Mesodermal cell (in vitro differentiated cells): ENCODE measurements around the gene NCAPD3.
"Not testable (repeated sequence)": the region's sequence is repeated elsewhere in the genome, so short reads cannot be mapped to it uniquely, and the experiment has no call there.

Experiments used
- H3K27ac ChIP-seq: 2 replicates; pipeline ENCODE4 v1.7.0; 2013; ENCODE audit warnings: mild to moderate bottlenecking, low read depth, low read length, moderate library complexity; ENCODE audit not compliant: severe bottlenecking
- H3K36me3 ChIP-seq: 2 replicates; pipeline ENCODE4 v1.7.1; 2013; ENCODE audit warnings: mild to moderate bottlenecking, low read length, moderate library complexity; ENCODE audit not compliant: control insufficient read depth, insufficient read depth
- H3K4me1 ChIP-seq: one replicate; pipeline ENCODE4 v1.7.1; 2013; ENCODE audit warnings: mild to moderate bottlenecking, low read length; ENCODE audit not compliant: insufficient read depth, control insufficient read depth, poor library complexity, severe bottlenecking
- H3K4me3 ChIP-seq: 2 replicates; pipeline ENCODE4 v1.7.0; 2013; ENCODE audit warnings: low read length, control low read depth, mild to moderate bottlenecking; ENCODE audit not compliant: insufficient read depth, poor library complexity, severe bottlenecking; ENCODE audit errors: extremely low read depth
- H3K9me3 ChIP-seq: 2 replicates; pipeline ENCODE4 v1.7.1; 2013; ENCODE audit warnings: mild to moderate bottlenecking, low read length, moderate library complexity; ENCODE audit not compliant: control insufficient read depth
- WGBS, 2 experiments: methylation state at CpG; one replicate each; pipeline ENCODE4 v1.1.5; 2013; ENCODE audit warnings: missing lambda C conversion rate in 2 of 2; ENCODE audit not compliant: insufficient coverage in 2 of 2; 5-methylcytosine and 5-hydroxymethylcytosine counted together

NCAPD3 gene

DNA sequence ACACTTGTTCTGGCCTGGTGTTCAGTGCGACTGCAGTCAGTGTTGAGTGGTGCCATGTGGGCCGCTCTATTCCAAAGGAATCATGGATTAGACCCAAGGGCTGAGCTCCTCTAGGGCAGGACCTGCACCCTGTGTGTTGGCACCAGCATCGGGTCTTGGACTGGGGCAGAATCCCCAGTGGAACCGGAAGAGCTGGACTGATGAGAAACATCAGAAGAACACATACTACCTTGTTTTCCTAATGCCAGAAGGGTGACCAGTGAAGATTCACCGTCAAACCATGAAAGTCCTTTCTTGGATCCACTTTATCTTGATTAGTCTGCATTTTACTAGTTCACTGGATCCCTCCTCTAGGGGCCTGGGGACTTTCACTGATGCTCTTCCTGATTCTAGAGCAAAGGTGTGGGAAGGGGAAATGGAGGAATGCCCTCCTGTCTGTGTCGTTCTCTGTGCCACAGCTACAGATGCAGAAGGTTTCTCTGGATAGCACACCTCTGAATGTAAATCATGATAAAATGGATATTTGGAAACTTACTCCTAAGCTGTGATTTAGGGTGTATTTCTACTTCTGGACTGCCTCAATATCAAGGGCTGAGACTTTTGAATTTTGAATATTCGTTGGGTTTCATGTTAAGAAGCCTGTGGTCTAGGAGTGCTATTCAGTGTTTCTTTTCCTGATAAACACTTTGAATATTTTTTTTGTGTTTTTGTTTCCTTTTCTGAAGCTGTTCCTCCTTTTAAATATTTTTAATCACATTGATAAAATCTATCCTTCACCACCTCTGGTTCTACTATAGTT, 41.4 kb upstream of the NCAPD3 start:
- H3K4me1 ChIP-seq: no peaks in the 10 kb centered on the region
- H3K4me3 ChIP-seq: no peak overlapping the region
- no peaks in the 10 kb centered on the region for H3K9me3 ChIP-seq
- 90 to 96% methylated on average over 4 of the region's 7 CpGs for WGBS, 2 experiments
- H3K27ac ChIP-seq: no peak overlapping the region
- H3K36me3 ChIP-seq: peaks cover 37% of the 10 kb centered on the region

DNA sequence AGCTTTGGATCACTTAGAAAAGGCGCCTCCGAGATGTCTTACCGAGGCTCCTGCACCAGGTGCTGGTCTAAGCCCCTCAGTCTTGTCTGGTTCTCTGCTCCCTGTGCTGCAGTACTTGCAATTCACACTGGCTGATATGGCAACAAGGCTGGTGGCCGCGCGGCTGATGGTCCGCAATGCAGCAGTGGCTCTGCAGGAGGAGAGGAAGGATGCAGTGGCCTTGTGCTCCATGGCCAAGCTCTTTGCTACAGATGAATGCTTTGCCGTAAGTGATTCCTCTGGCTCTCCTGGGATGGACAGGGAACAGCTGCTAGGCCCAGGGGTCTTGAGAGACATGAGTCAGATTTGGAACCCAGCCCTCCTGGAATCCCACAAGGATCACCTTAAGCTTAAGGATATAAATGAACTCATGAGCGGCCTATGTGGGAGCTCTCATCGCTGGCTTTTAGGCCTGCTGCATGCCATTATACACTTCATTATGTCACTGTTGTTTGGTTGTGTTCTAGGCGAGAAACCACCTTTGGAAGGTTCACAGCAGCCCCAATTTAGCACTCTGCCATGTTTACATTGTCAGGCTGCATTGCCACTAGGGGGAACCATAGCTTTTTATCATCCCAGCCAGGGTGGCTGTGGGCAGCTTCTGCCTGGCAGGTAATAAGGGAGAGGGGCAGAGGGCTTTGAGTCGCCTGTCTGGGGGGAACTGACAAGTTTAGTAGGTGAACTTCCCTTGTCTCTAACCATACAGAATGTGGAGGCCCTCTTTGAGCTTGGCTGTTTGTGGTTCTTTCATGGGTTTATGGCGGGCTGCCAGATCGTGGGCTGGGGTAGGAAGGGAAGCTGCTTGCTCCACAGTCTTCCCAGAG, 38.1 kb upstream of the NCAPD3 start:
- Histone ChIP-seq H3K4me1 (no peaks in the 10 kb centered on the region), H3K4me3 (no peak overlapping the region), H3K9me3 (no peaks in the 10 kb centered on the region), H3K36me3 (peaks cover 54% of the 10 kb centered on the region), H3K27ac (no peak overlapping the region)
- 88 to 94% methylated on average over 10 to 13 of the region's 14 CpGs for WGBS, 2 experiments

DNA sequence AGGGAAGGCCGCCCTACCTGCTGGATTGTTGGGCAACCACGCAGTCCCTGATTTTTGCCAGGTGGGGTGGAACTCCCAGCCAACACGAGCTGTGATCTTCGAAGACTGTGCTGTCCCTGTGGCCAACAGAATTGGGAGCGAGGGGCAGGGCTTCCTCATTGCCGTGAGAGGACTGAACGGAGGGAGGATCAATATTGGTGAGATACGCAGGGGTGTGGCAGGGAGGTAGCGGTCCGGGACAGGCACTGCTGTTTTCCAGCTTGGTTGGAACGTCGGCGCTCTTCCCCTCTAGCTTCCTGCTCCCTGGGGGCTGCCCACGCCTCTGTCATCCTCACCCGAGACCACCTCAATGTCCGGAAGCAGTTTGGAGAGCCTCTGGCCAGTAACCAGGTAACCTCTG, 37.2 kb upstream of the NCAPD3 start:
- Histone ChIP-seq H3K36me3 (peaks cover 62% of the 10 kb centered on the region), H3K4me1 (no peaks in the 10 kb centered on the region), H3K27ac (no peak overlapping the region), H3K4me3 (no peak overlapping the region), H3K9me3 (no peaks in the 10 kb centered on the region)
- 92 to 94% methylated on average over 14 to 16 of the region's 16 CpGs for WGBS, 2 experiments

DNA sequence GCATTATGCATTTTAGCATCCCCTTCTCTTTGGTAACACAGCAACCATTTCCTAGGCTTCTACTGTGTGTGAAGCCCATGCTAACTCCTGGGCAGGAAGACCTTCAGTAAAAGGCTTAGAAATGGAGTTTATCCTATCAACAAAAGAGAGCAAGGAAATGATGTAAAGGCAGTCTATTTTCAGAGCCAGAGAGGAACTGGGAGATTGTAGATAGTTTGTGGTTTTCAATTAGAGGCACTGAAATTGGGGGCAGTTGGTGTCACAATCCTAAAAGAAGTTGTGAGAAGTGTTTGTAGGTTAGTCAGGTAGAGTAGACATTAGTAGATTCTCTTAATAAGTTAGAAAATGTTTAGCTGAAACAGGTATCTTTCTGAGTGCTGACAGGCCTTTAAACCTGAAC, 36.7 kb upstream of the NCAPD3 start:
- Histone ChIP-seq H3K27ac (no peak overlapping the region), H3K4me1 (no peaks in the 10 kb centered on the region), H3K36me3 (peaks cover 62% of the 10 kb centered on the region), H3K9me3 (no peaks in the 10 kb centered on the region), H3K4me3 (no peak overlapping the region)

DNA sequence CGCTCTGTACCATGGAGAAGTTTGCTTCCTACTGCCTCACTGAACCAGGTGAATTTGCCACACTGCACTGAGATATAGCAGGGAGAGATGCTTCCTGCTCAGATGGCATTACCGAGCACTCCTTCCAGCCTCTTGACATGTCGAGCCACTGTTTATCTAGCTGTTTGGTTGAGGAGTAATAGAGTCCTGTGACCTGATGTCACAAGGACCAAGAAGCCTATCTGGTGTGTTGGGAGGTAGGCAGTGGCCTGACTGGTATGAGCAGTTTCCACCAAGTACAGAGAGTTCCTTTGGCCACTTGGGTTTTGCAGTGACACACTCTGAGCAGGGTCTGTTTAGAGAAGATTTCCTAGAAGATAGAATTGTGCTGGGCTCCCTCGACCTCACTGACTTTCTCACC, 34.8 kb upstream of the NCAPD3 start:
- 97 to 100% methylated on average over 3 to 4 of the region's 4 CpGs for WGBS, 2 experiments
- Histone ChIP-seq H3K9me3 (no peaks in the 10 kb centered on the region), H3K4me1 (no peaks in the 10 kb centered on the region), H3K4me3 (no peak overlapping the region), H3K27ac (no peak overlapping the region), H3K36me3 (peaks cover 57% of the 10 kb centered on the region)

DNA sequence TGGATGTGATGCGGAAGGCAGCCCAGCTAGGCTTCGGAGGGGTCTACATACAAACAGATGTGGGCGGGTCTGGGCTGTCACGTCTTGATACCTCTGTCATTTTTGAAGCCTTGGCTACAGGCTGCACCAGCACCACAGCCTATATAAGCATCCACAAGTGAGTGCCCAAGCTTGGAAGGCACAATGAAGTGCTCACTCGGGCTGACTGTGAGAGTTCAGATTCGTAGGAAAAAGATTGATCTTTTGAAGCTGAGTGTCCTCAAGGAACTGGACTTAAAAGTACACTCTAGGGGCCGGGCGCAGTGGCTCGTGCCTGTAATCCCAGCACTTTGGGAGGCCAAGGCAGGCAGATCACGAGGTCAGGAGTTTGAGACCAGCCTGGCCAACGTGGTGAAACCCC, 33.3 kb upstream of the NCAPD3 start:
- no peak overlapping the region for H3K27ac ChIP-seq
- H3K4me1 ChIP-seq: no peaks in the 10 kb centered on the region
- H3K4me3 ChIP-seq: no peak overlapping the region
- WGBS, 2 experiments: 92 to 95% methylated on average over 9 of the region's 11 CpGs
- H3K36me3 ChIP-seq: peaks cover 42% of the 10 kb centered on the region
- no peaks in the 10 kb centered on the region for H3K9me3 ChIP-seq

DNA sequence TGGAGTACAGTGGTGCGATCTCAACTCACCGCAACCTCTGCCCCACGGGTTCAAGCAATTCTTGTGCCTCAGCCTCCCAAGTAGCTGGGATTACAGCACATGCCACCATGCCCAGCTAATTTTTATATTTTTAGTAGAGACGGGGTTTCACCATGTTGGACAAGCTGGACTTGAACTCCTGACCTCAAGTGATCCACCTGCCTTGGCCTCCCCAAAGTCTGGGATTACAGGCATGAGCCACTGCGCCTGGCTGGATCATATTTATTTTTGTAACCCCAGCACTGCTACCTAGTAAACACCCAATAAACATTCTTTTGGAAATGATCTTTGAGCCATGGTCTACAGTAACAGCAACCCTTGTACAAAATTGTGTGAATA, 31.4 kb upstream of the NCAPD3 start:
- H3K4me3 ChIP-seq, H3K9me3 ChIP-seq, H3K4me1 ChIP-seq, H3K27ac ChIP-seq: not testable (repeated sequence)
- WGBS, 2 experiments: 87 to 97% methylated on average over 4 to 5 of the region's 5 CpGs
- peaks cover 33% of the 10 kb centered on the region for H3K36me3 ChIP-seq

DNA sequence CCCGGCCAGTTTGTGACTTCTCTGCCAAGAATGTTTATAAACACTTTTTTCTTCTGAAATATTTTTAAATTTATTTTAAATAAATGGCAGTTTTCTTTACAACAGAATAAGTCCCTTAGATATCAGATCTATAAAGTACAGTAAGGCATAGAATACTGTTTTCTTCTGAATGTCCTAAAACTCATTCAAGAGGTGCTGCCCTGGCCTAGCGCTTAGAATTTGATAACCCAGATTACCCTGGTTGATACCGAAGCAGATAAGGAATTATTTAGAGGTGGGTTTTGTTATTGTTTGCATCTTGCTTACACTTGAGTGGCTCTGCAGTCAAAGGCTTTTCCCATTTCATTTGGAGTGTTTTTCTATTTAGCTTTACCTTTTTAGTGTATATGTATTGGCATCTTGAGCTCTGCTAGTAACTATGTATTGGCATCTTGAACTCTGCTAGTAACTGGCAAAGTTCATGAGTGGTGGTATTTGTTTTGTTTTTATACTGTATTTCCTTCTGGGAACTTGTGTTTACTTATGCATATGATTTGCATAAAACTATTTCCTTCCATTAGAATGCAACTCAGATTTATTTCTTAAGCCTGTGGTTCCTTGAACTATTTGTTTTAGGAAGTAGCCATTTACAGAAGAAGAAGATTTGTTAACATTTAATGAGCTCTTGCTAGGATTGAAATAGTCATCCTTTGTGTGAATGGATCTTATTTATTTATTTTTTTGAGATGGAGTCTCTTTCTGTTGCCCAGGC, 30.8 kb upstream of the NCAPD3 start:
- Histone ChIP-seq H3K36me3 (peaks cover 35% of the 10 kb centered on the region), H3K4me1 (no peaks in the 10 kb centered on the region), H3K27ac (no peak overlapping the region), H3K4me3 (peak overlapping the region; percentile 87), H3K9me3 (no peaks in the 10 kb centered on the region)
- 74% methylated on average over 2 of the region's 3 CpGs; no CpG with 5 or more reads in 1 of the 2 experiments for WGBS, 2 experiments

DNA sequence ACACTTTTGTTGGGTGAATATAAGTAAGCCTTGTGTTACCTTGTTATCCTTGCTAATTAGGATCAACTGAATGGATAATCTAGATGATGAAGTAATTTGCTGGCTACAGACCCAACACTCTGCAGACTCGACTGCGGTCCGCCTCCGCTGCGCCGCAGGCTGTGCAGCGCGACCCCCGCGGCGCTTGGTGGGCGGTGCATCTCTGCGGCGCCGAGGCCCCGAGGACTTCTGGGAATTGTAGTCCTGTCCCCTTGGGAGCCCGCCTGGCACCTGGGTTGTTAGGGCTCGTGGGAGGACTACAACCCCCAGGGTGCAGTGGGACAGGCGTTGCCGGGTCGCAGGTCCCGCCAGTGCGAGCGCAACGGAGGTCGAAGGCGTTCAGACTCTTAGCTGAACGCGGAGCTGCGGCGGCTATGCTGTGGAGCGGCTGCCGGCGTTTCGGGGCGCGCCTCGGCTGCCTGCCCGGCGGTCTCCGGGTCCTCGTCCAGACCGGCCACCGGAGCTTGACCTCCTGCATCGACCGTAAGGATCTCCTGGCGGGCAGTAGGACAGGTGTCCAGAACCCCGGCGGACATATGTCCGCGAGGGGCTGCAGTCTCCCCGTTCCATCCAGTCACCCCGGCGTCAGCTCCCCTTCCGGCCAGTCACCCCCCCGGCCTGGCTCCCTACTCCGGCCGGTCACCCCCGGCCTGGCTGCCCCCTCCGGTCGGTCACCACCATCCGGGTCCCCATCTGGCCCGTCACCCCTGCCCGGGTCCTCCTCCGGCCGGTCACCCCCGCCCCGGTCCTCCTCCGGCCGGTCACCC, 29.6 kb upstream of the NCAPD3 start, which contains the start of the genes ACAD8 and THYN1:
Gene ACAD8 (plus strand): TSS at position 381 of the 806 bp plus-strand sequence. CDS start 33 bp downstream, at position 414.
Gene THYN1 (minus strand): TSS at position 165 of the 806 bp plus-strand sequence. CDS start 470 bp downstream, outside the sequence.
- peak within 1 kb of the TSS; percentile 87 for H3K4me3 ChIP-seq
- 1 to 2% methylated on average over 52 to 55 of the region's 70 CpGs for WGBS, 2 experiments
- H3K27ac ChIP-seq: no peak within 1 kb of the TSS
- peaks cover 43% of the 10 kb centered on the region for H3K36me3 ChIP-seq
- H3K9me3 ChIP-seq: no peaks in the 10 kb centered on the region
- H3K4me1 ChIP-seq: no peaks in the 10 kb centered on the region
